GM19025 (cell line): ENCODE measurements around the gene LPIN1.

ENCODE experiments used
- ATAC-seq: cut with Tn5 transposase; IDR thresholded peaks from one replicate; pipeline ENCODE4 v1.9.1; 2021; ENCODE audit warnings: mild to moderate bottlenecking, low read depth, moderate library complexity; ENCODE audit not compliant: unreplicated experiment

The LPIN1 gene

GRCh38 chr2:11743366-11743765 is 3.1 kb upstream of the LPIN1 start:
- ATAC-seq = no peak

GRCh38 chr2:11743846-11744553 is 2.4 kb upstream of the LPIN1 start:
- ATAC-seq = peak; percentile 38

GRCh38 chr2:11744631-11745394 is 1.6 kb upstream of the LPIN1 start:
- ATAC-seq = no peak

- ATAC-seq = no peak
Observed at GRCh38 chr2:11745613-11746375, 638 bp upstream of the LPIN1 start.

- peak; percentile 28 for ATAC-seq
Observed at GRCh38 chr2:11746807-11747459, 501 bp downstream of the LPIN1 start.

GRCh38 chr2:11748018-11748860 is 1.8 kb downstream of the LPIN1 start:
- ATAC-seq = no peak

GRCh38 chr2:11748861-11749645 is 2.6 kb downstream of the LPIN1 start:
- ATAC-seq = no peak

GRCh38 chr2:11749646-11750349 is 3.4 kb downstream of the LPIN1 start:
- ATAC-seq = peak; percentile 14

- ATAC-seq = peak; percentile 21
Observed at GRCh38 chr2:11750422-11750821, 4.0 kb downstream of the LPIN1 start.

- no peak for ATAC-seq
Observed at GRCh38 chr2:11750917-11751316, 4.5 kb downstream of the LPIN1 start.

GRCh38 chr2:11752906-11753305 is 6.5 kb downstream of the LPIN1 start:
- ATAC-seq = no peak

GRCh38 chr2:11753452-11753885 is 7.0 kb downstream of the LPIN1 start:
- peak; percentile 76 for ATAC-seq

GRCh38 chr2:11753886-11754699 is 7.7 kb downstream of the LPIN1 start:
- peak; percentile 19 for ATAC-seq

- ATAC-seq = no peak
Observed at GRCh38 chr2:11754700-11755015, 8.2 kb downstream of the LPIN1 start.

- ATAC-seq = no peak
Observed at GRCh38 chr2:11757101-11757500, 10.7 kb downstream of the LPIN1 start.

GRCh38 chr2:11758187-11758586 is 11.8 kb downstream of the LPIN1 start:
- ATAC-seq = no peak

GRCh38 chr2:11758647-11759046 is 12.2 kb downstream of the LPIN1 start:
- no peak for ATAC-seq
